ENCODE results near the gene SCO2.

SCO2 gene

GRCh38 chr22:50482107-50483074 lies 43.0 kb downstream of the SCO2 start:
- no peak for DNase-seq (ENCODE audit: extremely low read depth in 1 of 2, low read depth in 1 of 2)

DNA sequence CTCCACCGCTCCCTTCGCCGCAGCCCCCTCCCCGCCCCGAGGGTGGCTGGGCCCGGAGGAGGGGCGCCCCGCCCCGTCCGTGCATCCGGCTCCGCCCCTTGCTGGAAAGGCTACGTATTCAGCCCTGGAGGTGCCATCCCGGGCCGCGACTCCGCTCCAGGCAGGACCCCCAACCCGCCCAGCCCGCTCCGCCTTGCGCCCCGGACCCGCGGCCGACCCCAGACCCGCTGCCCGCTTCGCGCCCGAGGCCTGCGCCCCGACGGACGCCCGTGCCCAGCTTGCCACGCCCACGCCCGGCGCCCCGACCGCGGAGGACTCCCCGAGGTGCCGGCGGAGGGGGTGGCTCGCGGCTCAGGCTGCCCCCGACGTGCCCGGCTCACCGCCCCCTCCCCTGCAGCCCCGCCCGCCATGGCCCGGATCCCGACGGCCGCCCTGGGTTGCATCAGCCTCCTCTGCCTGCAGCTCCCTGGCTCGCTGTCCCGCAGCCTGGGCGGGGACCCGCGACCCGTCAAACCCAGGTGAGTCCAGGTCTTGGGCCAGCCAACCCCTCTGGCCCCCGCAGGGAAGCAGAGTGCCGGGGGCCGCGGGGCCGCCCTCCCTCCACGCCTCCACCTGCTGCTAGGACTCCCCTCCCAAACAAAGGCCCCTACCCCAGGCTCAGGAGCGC lies 43.8 kb downstream of the SCO2 start, which contains the start of gene ADM2:
Gene ADM2 (plus strand): TSS at position 104 of the 667 bp plus-strand sequence. CDS start 305 bp downstream, at position 409.
- DNase-seq (ENCODE audit: extremely low read depth in 1 of 2, low read depth in 1 of 2), result peak in 1 of 2 donors; percentile 45

- DNase-seq (ENCODE audit: extremely low read depth in 1 of 2, low read depth in 1 of 2), result no peak
These were observed 44.4 kb downstream of the SCO2 start for GRCh38 chr22:50481045-50481439.

DNA sequence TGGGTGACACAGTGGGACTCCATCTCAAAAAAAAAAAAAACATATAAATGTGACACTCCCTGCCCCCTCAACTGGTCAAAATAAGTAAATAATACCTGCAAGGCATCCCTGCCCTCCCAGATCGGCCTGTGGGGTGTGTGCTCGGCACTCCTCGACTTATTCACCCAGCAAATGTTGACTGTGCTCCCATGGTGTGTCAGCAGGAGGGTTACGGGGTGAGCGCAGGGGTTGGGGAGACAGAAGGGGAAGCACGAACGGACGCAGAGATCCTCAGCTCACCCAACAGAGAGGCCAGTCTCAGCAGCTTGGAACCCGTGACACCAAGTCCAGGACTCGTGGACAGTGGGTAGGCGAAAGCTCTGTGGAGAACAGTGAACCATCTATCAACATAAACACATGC lies 45.7 kb downstream of the SCO2 start:
- DNase-seq (ENCODE audit: extremely low read depth in 1 of 2, low read depth in 1 of 2), result no peak

GRCh38 chr22:50477923-50478322 lies 47.5 kb downstream of the SCO2 start:
- no peak for DNase-seq (ENCODE audit: extremely low read depth in 1 of 2, low read depth in 1 of 2)

DNA sequence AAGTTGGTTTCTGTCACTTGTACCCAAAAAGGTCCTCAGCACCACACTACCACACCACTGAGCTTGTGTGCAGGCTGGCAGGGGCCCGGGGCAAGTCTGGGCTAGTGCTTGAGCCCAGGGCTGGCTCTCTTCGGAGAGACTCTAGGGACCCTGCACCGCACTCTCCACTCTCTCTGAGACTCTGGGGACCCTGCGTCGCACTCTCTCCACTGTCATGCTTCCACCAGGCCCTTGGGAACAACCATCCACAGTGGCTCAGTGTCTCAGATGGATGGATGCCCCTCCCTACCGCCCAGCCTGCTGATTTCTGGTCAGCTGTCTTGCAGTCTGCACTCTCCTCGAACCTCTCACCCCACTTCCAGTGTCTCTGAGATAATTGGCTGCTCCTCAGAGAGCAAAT lies 48.5 kb downstream of the SCO2 start:
- DNase-seq (ENCODE audit: extremely low read depth in 1 of 2, low read depth in 1 of 2), result no peak

DNA sequence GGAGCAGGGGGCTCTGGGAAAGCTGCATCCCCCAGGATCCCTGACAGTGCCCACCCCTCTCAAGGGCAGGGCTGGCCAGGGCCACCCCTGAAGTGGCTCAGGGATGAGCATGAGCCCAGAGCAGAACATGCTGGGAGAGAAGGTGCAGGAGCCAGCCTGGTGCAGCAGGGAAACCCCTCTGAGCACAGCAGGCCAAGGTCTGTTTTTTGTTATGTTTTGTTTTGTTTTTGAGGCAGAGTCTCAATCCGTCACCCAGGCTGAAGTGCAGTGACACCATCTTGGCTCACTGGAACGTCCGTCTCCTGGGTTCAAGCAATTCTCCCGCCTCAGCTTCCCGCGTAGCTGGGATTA lies 49.8 kb downstream of the SCO2 start:
- no peak for DNase-seq (ENCODE audit: extremely low read depth in 1 of 2, low read depth in 1 of 2)

DNA sequence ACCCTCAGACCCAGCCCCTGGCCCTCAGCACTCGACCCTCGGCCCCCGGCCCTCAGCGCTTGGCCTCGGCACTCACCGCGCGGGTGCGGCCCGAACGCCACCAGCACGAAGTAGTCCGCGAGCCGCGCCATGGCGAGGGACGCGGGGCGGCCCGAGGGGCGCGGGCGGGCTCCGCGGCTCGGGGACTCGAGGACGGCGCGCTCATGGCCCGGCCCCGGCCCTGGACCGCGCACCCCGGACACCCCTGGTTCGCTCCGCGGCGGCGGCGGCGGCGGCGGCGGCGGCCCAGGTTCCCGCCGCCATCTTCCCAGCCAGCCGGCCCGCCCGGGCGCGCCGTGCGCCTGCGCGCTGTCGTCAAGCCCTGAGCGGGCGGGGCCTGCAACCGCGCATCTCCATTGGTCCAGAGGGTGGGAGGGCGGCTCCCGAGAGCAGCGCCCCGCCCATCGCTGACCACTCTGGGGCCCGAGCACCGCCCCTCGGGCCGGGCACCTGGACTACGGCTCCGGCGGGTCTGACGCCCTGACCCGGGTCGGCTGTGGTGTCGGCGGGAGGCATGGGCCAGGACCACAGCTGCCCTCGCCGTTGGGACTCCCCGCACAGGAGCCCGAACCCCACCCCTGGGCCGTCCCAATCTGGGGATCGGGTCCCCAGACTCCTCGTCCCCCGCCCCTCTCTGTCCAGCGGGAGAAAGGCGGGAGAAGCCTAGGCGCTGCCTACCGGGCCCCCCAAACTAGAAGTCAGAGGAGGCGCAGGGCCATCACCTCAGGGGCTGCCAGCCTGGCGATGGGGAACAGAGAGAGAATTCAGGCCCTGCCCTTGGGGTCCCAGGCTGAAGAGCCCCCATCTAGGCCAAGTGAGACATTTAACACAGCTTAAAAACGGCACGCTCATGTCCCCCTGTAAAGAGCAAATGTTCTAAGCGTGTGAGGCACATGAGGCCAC lies 50.4 kb downstream of the SCO2 start, which contains the start of gene SBF1:
Gene SBF1 (minus strand): TSS at position 326 of the 942 bp plus-strand sequence. CDS start 195 bp downstream, at position 131.
- peak; percentile 79 to 84 for DNase-seq (ENCODE audit: extremely low read depth in 1 of 2, low read depth in 1 of 2)

DNA sequence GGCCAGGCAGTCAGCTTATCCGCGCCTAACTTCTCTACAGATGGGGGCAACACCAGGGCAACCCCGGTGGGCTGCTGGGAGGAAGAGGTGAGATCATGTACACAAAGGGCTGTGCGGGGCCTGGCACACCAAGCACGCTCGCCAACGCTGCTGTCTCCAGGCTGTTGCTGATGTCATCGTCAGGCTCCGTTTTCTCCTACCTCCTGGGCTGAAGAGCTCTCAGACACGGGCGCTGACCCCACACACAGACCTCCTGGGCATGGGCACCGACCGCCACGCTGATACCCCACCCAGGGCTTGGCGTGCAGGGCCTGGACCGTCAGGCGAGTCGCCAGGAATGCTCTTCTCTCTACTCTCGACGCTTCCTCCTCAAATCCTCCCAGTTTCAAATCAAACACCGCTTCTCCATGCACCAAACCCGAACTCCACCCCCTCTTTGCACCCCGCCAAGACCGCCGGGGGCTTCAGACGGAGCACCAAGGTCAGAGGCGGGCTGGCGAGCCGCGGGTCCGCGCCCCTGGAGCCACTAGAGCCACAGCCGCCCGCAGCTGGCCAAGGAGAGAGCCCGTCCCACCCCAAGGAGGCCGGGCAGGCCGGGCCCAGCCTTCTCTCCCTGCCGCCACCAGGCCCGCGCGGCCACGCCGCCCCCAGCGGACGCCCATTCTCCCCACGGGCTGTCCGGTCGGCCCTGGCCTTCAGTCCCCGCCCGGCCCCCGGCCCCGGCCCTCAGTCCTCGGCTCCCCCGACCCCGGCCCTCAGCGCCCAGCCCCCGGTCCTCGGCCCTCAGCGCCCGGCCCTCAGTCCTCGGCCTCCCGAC lies 51.3 kb downstream of the SCO2 start:
- DNase-seq (ENCODE audit: extremely low read depth in 1 of 2, low read depth in 1 of 2), result peak in 1 of 2 donors; percentile 45
